Endothelial cell of umbilical vein (primary cell): ENCODE data around the gene PYCR2.
"Not testable (repeated sequence)": the region's sequence is repeated elsewhere in the genome, so short reads cannot be mapped to it uniquely, and the experiment has no call there.

Source experiments
- CTCF ChIP-seq, 2 donors: IDR thresholded peaks; 1 replicate in 1 of 2; 2 replicates in 1 of 2; pipeline ENCODE4 v1.5.1; 2011; ENCODE audit warnings: low read length in 2 of 2, mild to moderate bottlenecking in 2 of 2, moderate library complexity in 2 of 2, control low read depth in 1 of 2, inconsistent platforms in 1 of 2, low read depth in 1 of 2; ENCODE audit not compliant: insufficient read depth in 1 of 2; ENCODE audit errors: extremely low read depth in 1 of 2
- EZH2 ChIP-seq: IDR thresholded peaks from 2 replicates; pipeline ENCODE4 v1.6.1; 2012; ENCODE audit warnings: borderline replicate concordance, low read depth, mild to moderate bottlenecking, moderate library complexity, low read length, inconsistent platforms; ENCODE audit not compliant: severe bottlenecking
- POLR2A ChIP-seq: IDR thresholded peaks from 2 replicates; pipeline ENCODE4 v1.6.1; 2012; ENCODE audit warnings: low read depth, mild to moderate bottlenecking, control low read depth, low read length
- POLR2AphosphoS5 ChIP-seq: IDR thresholded peaks from 2 replicates; pipeline ENCODE4 v1.6.1; 2012; ENCODE audit warnings: low read depth, mild to moderate bottlenecking, control low read depth, low read length, moderate library complexity; ENCODE audit not compliant: insufficient read depth

GRCh38 chr1:225939939-225940310, 15.9 kb upstream of the PYCR2 start:
- TF ChIP-seq CTCF (IDR thresholded peaks at IDR 0.05; ENCODE audit: extremely low read depth in 1 of 2, insufficient read depth in 1 of 2, low read depth in 1 of 2, low read length in 2 of 2); POLR2A; POLR2AphosphoS5; EZH2: not testable (repeated sequence)
